K562 (cell line): ENCODE results near the gene ATG10. TPM values are rescaled to one million over a fixed set of nuclear protein-coding genes. Genes with fewer than 3 reads are reported as not detected.

Experiments used
- ATAC-seq: fragments of 200-7000 bp; cut with Tn5 transposase; 3 replicates; pipeline ENCODE4 v1.9.1; 2020; ENCODE audit warnings: moderate library complexity
- BruUV-seq: library from RNA; stranded (reverse); fragments of 400-500 nt; replicated peaks from 2 replicates; lab custom pipeline; 2021; lab: Mats Ljungman, UMichigan
- CTCF ChIA-PET: fragments of 300-600 bp; formaldehyde crosslinking; extraction: SDS; loops from one replicate; lab custom pipeline; 2021; ENCODE audit warnings: low intra/inter-chr PET ratio; lab: Yijun Ruan, JAX
- POLR2A ChIA-PET: fragments of 300-600, 350-650 bp; sonication (Branson Sonifier 250); formaldehyde crosslinking; extraction: SDS; loops from one replicate; lab custom pipeline; 2021; ENCODE audit warnings: antibody characterized with exemption, inconsistent platforms; lab: Yijun Ruan, JAX
- DNase-seq, 4 experiments: peaks; one replicate each; pipeline versions ENCODE4 v3.0.0 to v3.0.0-alpha.2; 2011 to 2018; ENCODE audit warnings: low spot score in 3 of 4, mixed read lengths in 3 of 4; ENCODE audit errors: extremely low read depth in 1 of 4
- FAIRE-seq: peaks from 2 replicates; lab custom pipeline; 2011; peaks lifted over from hg19 to GRCh38; lab: Jason Lieb, UNC
- H2AFZ ChIP-seq: 2 replicates; pipeline ENCODE4 v1.6.0; 2011; ENCODE audit warnings: low read depth, low read length, control low read depth, inconsistent platforms
- H3K27ac ChIP-seq: fragments of 200-600 bp; 3 replicates; pipeline ENCODE4 v1.8.0; 2011; ENCODE audit warnings: low read depth, mild to moderate bottlenecking, control low read depth, inconsistent platforms, low read length, moderate library complexity, mixed read lengths; ENCODE audit errors: extremely low read depth
- H3K27me3 ChIP-seq, 2 experiments: fragments of 300-600 bp in 1 of 2; 2 replicates in 1 of 2; 3 replicates in 1 of 2; pipeline versions ENCODE4 v1.6.0 to v1.8.0; 2011; ENCODE audit warnings: inconsistent platforms in 2 of 2, low read length in 2 of 2, mild to moderate bottlenecking in 1 of 2, mixed read lengths in 1 of 2, moderate library complexity in 1 of 2; ENCODE audit not compliant: control insufficient read depth in 2 of 2, insufficient read depth in 2 of 2
- H3K36me3 ChIP-seq: fragments of 300-600 bp; 3 replicates; pipeline ENCODE4 v1.8.0; 2011; ENCODE audit warnings: mild to moderate bottlenecking, low read length, inconsistent platforms; ENCODE audit not compliant: control insufficient read depth, insufficient read depth
- H3K4me1 ChIP-seq, 2 experiments: fragments of 200-600 bp in 1 of 2; replicated peaks in 1 of 2; 2 replicates in 1 of 2; 3 replicates in 1 of 2; pipeline versions ENCODE4 v1.5.1 to v1.8.0; 2011; ENCODE audit warnings: inconsistent platforms in 2 of 2, low read length in 2 of 2, mild to moderate bottlenecking in 1 of 2, mixed read lengths in 1 of 2, moderate library complexity in 1 of 2; ENCODE audit not compliant: control insufficient read depth in 2 of 2, insufficient read depth in 2 of 2
- H3K4me2 ChIP-seq: 2 replicates; pipeline ENCODE4 v1.6.1; 2011; ENCODE audit warnings: low read length, control low read depth, inconsistent platforms, mixed read lengths; ENCODE audit not compliant: insufficient read depth
- H3K4me3 ChIP-seq: fragments of 200-600 bp; sonication (generic), shearing (Covaris generic); 2 replicates; pipeline ENCODE4 v1.5.1; 2016; ENCODE audit warnings: control low read depth, inconsistent platforms
- H3K79me2 ChIP-seq: fragments of 200-600 bp; 3 replicates; pipeline ENCODE4 v1.8.0; 2011; ENCODE audit warnings: low read length, inconsistent platforms; ENCODE audit not compliant: control insufficient read depth, insufficient read depth
- H3K9ac ChIP-seq, 2 experiments: 2 replicates each; pipeline versions ENCODE4 v1.6.0 to v1.6.1; 2011; ENCODE audit warnings: low read depth in 2 of 2, low read length in 2 of 2, control low read depth in 1 of 2, inconsistent platforms in 1 of 2, mild to moderate bottlenecking in 1 of 2, mixed read lengths in 1 of 2; ENCODE audit not compliant: insufficient read depth in 1 of 2
- H3K9me1 ChIP-seq: one replicate; pipeline ENCODE4 v1.6.0; 2011; ENCODE audit warnings: inconsistent platforms, mild to moderate bottlenecking, low read length, moderate library complexity; ENCODE audit not compliant: control insufficient read depth, insufficient read depth
- H3K9me3 ChIP-seq: replicated peaks from 2 replicates; pipeline ENCODE4 v1.5.1; 2011; ENCODE audit warnings: low read depth, low read length, inconsistent platforms; ENCODE audit not compliant: control insufficient read depth, insufficient read depth
- H4K20me1 ChIP-seq: replicated peaks from 2 replicates; pipeline ENCODE4 v1.6.1; 2011; ENCODE audit warnings: low read length, inconsistent platforms, mixed read lengths; ENCODE audit not compliant: control insufficient read depth, insufficient read depth
- CEBPB ChIP-seq: fragments of 450-650 bp; IDR thresholded peaks from 2 replicates; pipeline ENCODE4 v1.6.1; 2016; ENCODE audit warnings: missing genetic modification characterization, missing compliant biosample characterization
- TFE3 ChIP-seq: fragments of 450-650 bp; formaldehyde crosslinking; IDR thresholded peaks from 2 replicates; pipeline ENCODE4 v1.4.0; 2020; ENCODE audit warnings: mild to moderate bottlenecking, mixed read lengths
- ZNF75A ChIP-seq: fragments of 450-650 bp; formaldehyde crosslinking; IDR thresholded peaks from 2 replicates; pipeline ENCODE4 v1.4.0; 2020; ENCODE audit warnings: mild to moderate bottlenecking
- WGBS: fragments of 100-300 bp; shearing (Covaris generic); methylation state at CpG from one replicate; pipeline ENCODE4 v1.1.6; 2016; ENCODE audit warnings: low coverage, mixed read lengths; ENCODE audit not compliant: insufficient coverage; ENCODE audit errors: missing lambda C conversion rate; 5-methylcytosine and 5-hydroxymethylcytosine counted together
- in situ Hi-C: fragments of 300-500 bp; cut with MboI; formaldehyde crosslinking; loops from 4 replicates; pipeline ENCODE4 v1.15.0; 2018; ENCODE audit warnings: inconsistent platforms, mixed read lengths
- intact Hi-C: fragments of 100-400 bp; cut with micrococcal nuclease; formaldehyde crosslinking; loops from 2 replicates; pipeline ENCODE4 v1.14.2; 2022
- polyA plus RNA-seq, 8 experiments: library from polyadenylated mRNA; depleted of rRNA in 4 of 8; stranded (reverse) in 5 of 8; unstranded in 3 of 8; fragments of >200 nt; fragmentation: Nextera tagmentation in 2 of 8; fragmentation: Illumina TruSeq in 1 of 8; extraction: Ambion mirVana in 2 of 8; extraction: Trizol in 1 of 8; gene quantifications; 2 replicates each; pipeline versions ENCODE4 v1.2.1 to v1.2.3, GENCODE V29; 2011 to 2014; ENCODE audit warnings: inconsistent platforms in 1 of 8, missing spikeins in 1 of 8
- total RNA-seq, 7 experiments: library from RNA; depleted of rRNA in 6 of 7; stranded (reverse); fragments of >200 nt in 6 of 7; fragmentation: Illumina TruSeq in 2 of 7; extraction: Trizol in 2 of 7; gene quantifications; 2 replicates each; pipeline versions ENCODE4 v1.2.1 to v1.2.3, GENCODE V29; 2011 to 2021; ENCODE audit warnings: low replicate concordance in 1 of 7
- TF ChIP-seq, protein P1 (sequence below): fragments of 450-650 bp; IDR thresholded peaks from 2 replicates; pipeline ENCODE4 v1.6.1; 2017; ENCODE audit warnings: mild to moderate bottlenecking, moderate library complexity

Gene ATG10
- total and polyA plus RNA-seq, 9 of the 15 experiments (the other 6 are each of a cell fraction or from before 2014, with no cell fraction given) = 7.0 to 18.8 (median 14.6) TPM

DNA sequence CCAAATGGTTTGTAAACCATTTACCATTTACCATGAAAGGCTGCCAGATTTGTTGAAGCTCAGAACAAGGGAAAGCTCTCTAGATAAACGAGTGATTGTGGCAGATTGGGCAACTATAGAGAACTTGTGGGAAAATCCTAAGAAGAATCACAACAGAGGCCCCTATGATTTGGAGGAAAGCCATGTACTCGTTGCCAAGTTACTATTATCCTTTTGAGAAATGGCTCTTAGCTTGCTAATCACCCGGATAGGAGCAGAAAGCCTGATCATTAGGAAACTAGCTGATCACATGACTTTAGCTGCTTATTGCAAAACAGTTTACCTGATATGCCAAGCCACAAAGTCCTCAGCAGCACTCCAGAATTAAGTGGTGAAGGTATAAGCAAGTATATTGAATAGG is 23.5 kb upstream of the ATG10 start:
- no TSS peak for BruUV-seq
- in situ Hi-C loops = no loop called here

More for the DNA sequence above, 23.5 kb upstream of the ATG10 start:
- H4K20me1 ChIP-seq = no peaks in the 10 kb centered on the region
- ChIA-PET POLR2A (no interaction called here), CTCF (no interaction called here)
- no peak for FAIRE-seq
- H3K9ac ChIP-seq = no peak overlapping the region
- no peaks in the 10 kb centered on the region for H3K36me3 ChIP-seq
- no peak for DNase-seq
- H3K4me3 ChIP-seq = no peak overlapping the region
- no peaks in the 10 kb centered on the region for H3K9me1 ChIP-seq
- H3K27me3 ChIP-seq = no peaks in the 10 kb centered on the region
- peaks cover 3% of the 10 kb centered on the region; the same call in 1 of the 2 replicates for H3K9me3 ChIP-seq
- WGBS = 17% methylated on average over 3 of the region's 3 CpGs
- intact Hi-C loops = no loop called here
- no peaks in the 10 kb centered on the region for H3K79me2 ChIP-seq
- H3K4me1 ChIP-seq = peaks cover 0 to 9% of the 10 kb centered on the region in 2 experiments; a peak in 2 of 5 replicates
- peak; percentile 72 for TF ChIP-seq CEBPB (tag)
- peak; percentile 76 for TF ChIP-seq ZNF75A (CRISPR knock-in tag)
- TF ChIP-seq, protein P1, sequence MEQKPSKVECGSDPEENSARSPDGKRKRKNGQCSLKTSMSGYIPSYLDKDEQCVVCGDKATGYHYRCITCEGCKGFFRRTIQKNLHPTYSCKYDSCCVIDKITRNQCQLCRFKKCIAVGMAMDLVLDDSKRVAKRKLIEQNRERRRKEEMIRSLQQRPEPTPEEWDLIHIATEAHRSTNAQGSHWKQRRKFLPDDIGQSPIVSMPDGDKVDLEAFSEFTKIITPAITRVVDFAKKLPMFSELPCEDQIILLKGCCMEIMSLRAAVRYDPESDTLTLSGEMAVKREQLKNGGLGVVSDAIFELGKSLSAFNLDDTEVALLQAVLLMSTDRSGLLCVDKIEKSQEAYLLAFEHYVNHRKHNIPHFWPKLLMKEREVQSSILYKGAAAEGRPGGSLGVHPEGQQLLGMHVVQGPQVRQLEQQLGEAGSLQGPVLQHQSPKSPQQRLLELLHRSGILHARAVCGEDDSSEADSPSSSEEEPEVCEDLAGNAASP = no peak
- peak; percentile 78 for TF ChIP-seq TFE3 (CRISPR knock-in tag)
- H3K4me2 ChIP-seq = no peak overlapping the region
- ATAC-seq = no peak
- no peak overlapping the region for H2AFZ ChIP-seq
- H3K27ac ChIP-seq = no peak overlapping the region
